HG02623 (cell line): ENCODE measurements around the gene HMG20A.
"Not testable (repeated sequence)": the region's sequence is repeated elsewhere in the genome, so short reads cannot be mapped to it uniquely, and the experiment has no call there.

Experiments
- ATAC-seq: cut with Tn5 transposase; IDR thresholded peaks from one replicate; pipeline ENCODE4 v1.9.1; 2021; ENCODE audit warnings: moderate library complexity; ENCODE audit not compliant: unreplicated experiment

Gene HMG20A

GRCh38 chr15:77406846-77407245 lies 13.8 kb upstream of the HMG20A start:
- ATAC-seq, result no peak

- peak; percentile 67 for ATAC-seq
Observed at GRCh38 chr15:77409259-77410156, 11.2 kb upstream of the HMG20A start.

- ATAC-seq, result not testable (repeated sequence)
Observed at GRCh38 chr15:77410157-77410500, 10.6 kb upstream of the HMG20A start.

GRCh38 chr15:77410701-77411618 lies 9.7 kb upstream of the HMG20A start:
- no peak for ATAC-seq

- no peak for ATAC-seq
Observed at GRCh38 chr15:77411619-77411976, 9.1 kb upstream of the HMG20A start.

- no peak for ATAC-seq
Observed at GRCh38 chr15:77412972-77413698, 7.6 kb upstream of the HMG20A start.

GRCh38 chr15:77413699-77414349 lies 6.9 kb upstream of the HMG20A start:
- ATAC-seq, result no peak

- no peak for ATAC-seq
Observed at GRCh38 chr15:77414789-77415442, 5.8 kb upstream of the HMG20A start.

GRCh38 chr15:77415450-77416147 lies 5.1 kb upstream of the HMG20A start:
- no peak for ATAC-seq

- ATAC-seq, result no peak
Observed at GRCh38 chr15:77416148-77416455, 4.6 kb upstream of the HMG20A start.

GRCh38 chr15:77416954-77417353 lies 3.7 kb upstream of the HMG20A start:
- no peak for ATAC-seq

- ATAC-seq, result no peak
Observed at GRCh38 chr15:77417602-77418001, 3.1 kb upstream of the HMG20A start.

- no peak for ATAC-seq
Observed at GRCh38 chr15:77418391-77418965, 2.2 kb upstream of the HMG20A start.

- ATAC-seq, result peak; percentile 17
Observed at GRCh38 chr15:77418966-77419835, 1.5 kb upstream of the HMG20A start.

- peak; percentile 95 for ATAC-seq
Observed at GRCh38 chr15:77419836-77420609, 665 bp upstream of the HMG20A start, which contains the start of gene PEAK1. PEAK1 (minus strand) TSS chr15:77420104; CDS start chr15:77181926, 238,178 bp downstream.

- no peak for ATAC-seq
Observed at GRCh38 chr15:77421370-77421700, 647 bp downstream of the HMG20A start.

GRCh38 chr15:77425104-77425503 lies 4.4 kb downstream of the HMG20A start:
- no peak for ATAC-seq

GRCh38 chr15:77426377-77426776 lies 5.7 kb downstream of the HMG20A start:
- ATAC-seq, result no peak
